HG02678 (cell line): ENCODE data around the gene EIPR1.

ENCODE experiments used
- ATAC-seq: cut with Tn5 transposase; IDR thresholded peaks from one replicate; pipeline ENCODE4 v1.9.1; 2021; ENCODE audit warnings: mild to moderate bottlenecking, moderate library complexity; ENCODE audit not compliant: unreplicated experiment

Gene EIPR1

GRCh38 chr2:3256605-3257004, 121.0 kb downstream of the EIPR1 start:
- ATAC-seq, result no peak

- no peak for ATAC-seq
Measured at GRCh38 chr2:3256157-3256556, 121.5 kb downstream of the EIPR1 start.

- peak; percentile 83 for ATAC-seq
Measured at GRCh38 chr2:3254442-3254941, 123.1 kb downstream of the EIPR1 start.

- peak; percentile 11 for ATAC-seq
Measured at GRCh38 chr2:3253913-3254441, 123.6 kb downstream of the EIPR1 start.

GRCh38 chr2:3251946-3252345, 125.7 kb downstream of the EIPR1 start:
- no peak for ATAC-seq

GRCh38 chr2:3249476-3249962, 128.1 kb downstream of the EIPR1 start:
- no peak for ATAC-seq

- ATAC-seq, result no peak
Measured at GRCh38 chr2:3248754-3249475, 128.7 kb downstream of the EIPR1 start.

GRCh38 chr2:3246928-3247714, 130.5 kb downstream of the EIPR1 start:
- no peak for ATAC-seq

GRCh38 chr2:3246406-3246805, 131.2 kb downstream of the EIPR1 start:
- no peak for ATAC-seq

GRCh38 chr2:3244486-3244885, 133.1 kb downstream of the EIPR1 start:
- ATAC-seq, result no peak

GRCh38 chr2:3243804-3244203, 133.8 kb downstream of the EIPR1 start:
- ATAC-seq, result no peak

- peak; percentile 59 for ATAC-seq
Measured at GRCh38 chr2:3242747-3243369, 134.8 kb downstream of the EIPR1 start.

- no peak for ATAC-seq
Measured at GRCh38 chr2:3241971-3242746, 135.5 kb downstream of the EIPR1 start.

- peak; percentile 75 for ATAC-seq
Measured at GRCh38 chr2:3238951-3239841, 138.4 kb downstream of the EIPR1 start.

GRCh38 chr2:3236300-3237045, 141.1 kb downstream of the EIPR1 start:
- no peak for ATAC-seq

- ATAC-seq, result no peak
Measured at GRCh38 chr2:3233877-3234276, 143.7 kb downstream of the EIPR1 start.

- ATAC-seq, result no peak
Measured at GRCh38 chr2:3229221-3229620, 148.4 kb downstream of the EIPR1 start.

- no peak for ATAC-seq
Measured at GRCh38 chr2:3224681-3225080, 152.9 kb downstream of the EIPR1 start.
